ENCODE results near the gene DNAI7.
A peak's percentile ranks its signal among the peaks of the same experiment; 100 is the strongest.

DNAI7 gene

GRCh38 chr12:25195056-25195971, at the start of gene DNAI7, which contains the start of gene ETFRF1:
Gene DNAI7, minus strand, starts transcription at chr12:25195160. Its CDS starts 82 bp downstream, at chr12:25195078.
Gene ETFRF1, plus strand, starts transcription at chr12:25195237. Its CDS starts 8,720 bp downstream, at chr12:25203957.
- peak; percentile 99 for DNase-seq

GRCh38 chr12:25243680-25243990, 48.7 kb upstream of the DNAI7 start:
- DNase-seq: no peak

GRCh38 chr12:25242981-25243679, 48.2 kb upstream of the DNAI7 start:
- DNase-seq: no peak

- peak; percentile 20 for DNase-seq
Observed at GRCh38 chr12:25241167-25242020, 46.4 kb upstream of the DNAI7 start.

- no peak for DNase-seq
Observed at GRCh38 chr12:25236626-25237025, 41.7 kb upstream of the DNAI7 start.

- DNase-seq: no peak
Observed at GRCh38 chr12:25236190-25236589, 41.2 kb upstream of the DNAI7 start.

- DNase-seq: no peak
Observed at GRCh38 chr12:25213338-25213737, 18.4 kb upstream of the DNAI7 start.

GRCh38 chr12:25208554-25208953, 13.6 kb upstream of the DNAI7 start:
- DNase-seq: no peak

GRCh38 chr12:25207846-25208245, 12.9 kb upstream of the DNAI7 start:
- no peak for DNase-seq

GRCh38 chr12:25207411-25207810, 12.5 kb upstream of the DNAI7 start:
- DNase-seq: no peak

- DNase-seq: no peak
Observed at GRCh38 chr12:25202137-25202536, 7.2 kb upstream of the DNAI7 start.

GRCh38 chr12:25200703-25201102, 5.7 kb upstream of the DNAI7 start:
- DNase-seq: no peak

GRCh38 chr12:25197608-25198007, 2.6 kb upstream of the DNAI7 start:
- DNase-seq: no peak

- no peak for DNase-seq
Observed at GRCh38 chr12:25194722-25195055, 271 bp downstream of the DNAI7 start.

- DNase-seq: no peak
Observed at GRCh38 chr12:25194214-25194613, 746 bp downstream of the DNAI7 start.

- DNase-seq: no peak
Observed at GRCh38 chr12:25190793-25191192, 4.2 kb downstream of the DNAI7 start.

GRCh38 chr12:25189656-25190055, 5.3 kb downstream of the DNAI7 start:
- DNase-seq: no peak

- DNase-seq: no peak
Observed at GRCh38 chr12:25187781-25188180, 7.2 kb downstream of the DNAI7 start.

- DNase-seq: peak; percentile 28
Observed at GRCh38 chr12:25186788-25187402, 8.1 kb downstream of the DNAI7 start.

- DNase-seq: no peak
Observed at GRCh38 chr12:25186038-25186787, 8.7 kb downstream of the DNAI7 start.

- no peak for DNase-seq
Observed at GRCh38 chr12:25184132-25184531, 10.8 kb downstream of the DNAI7 start.

- no peak for DNase-seq
Observed at GRCh38 chr12:25182765-25183164, 12.2 kb downstream of the DNAI7 start.

All from CD4-positive, alpha-beta T cell treated with Interleukin-17A for 4 hours (primary cell).